ENCODE data around the gene DIP2C.

- no peak for TF ChIP-seq CTCF (IDR thresholded peaks at IDR 0.05)
- TF ChIP-seq POLR2A (IDR thresholded peaks at IDR 0.05) = no peak
Observed at GRCh38 chr10:593421-593820, 96.0 kb downstream of the DIP2C start.
